Mucosa of descending colon (tissue), 3 donors: Measurements from ENCODE around the gene SYNDIG1. TPM values are rescaled to one million over a fixed set of nuclear protein-coding genes. Genes with fewer than 3 reads are reported as not detected.

Experiments used
- ATAC-seq: fragments of 200-7000 bp; cut with Tn5 transposase; one replicate; pipeline ENCODE4 v1.9.1; 2020; ENCODE audit warnings: mild to moderate bottlenecking, moderate library complexity
- DNase-seq, 3 donors: peaks; one replicate each; pipeline ENCODE4 v3.0.0-alpha.2; 2020
- H3K36me3 ChIP-seq: fragments of 200-600 bp; one replicate; pipeline ENCODE4 v1.8.0; 2021; ENCODE audit warnings: low read depth, mild to moderate bottlenecking
- H3K4me1 ChIP-seq: fragments of 200-600 bp; one replicate; pipeline ENCODE4 v1.8.0; 2021; ENCODE audit warnings: low read depth, mild to moderate bottlenecking
- H3K4me3 ChIP-seq: fragments of 200-600 bp; one replicate; pipeline ENCODE4 v1.8.0; 2021; ENCODE audit warnings: mild to moderate bottlenecking
- H3K9me3 ChIP-seq: fragments of 200-600 bp; one replicate; pipeline ENCODE4 v1.8.0; 2021; ENCODE audit warnings: mild to moderate bottlenecking
- CTCF ChIP-seq: fragments of 200-600 bp; IDR thresholded peaks from one replicate; pipeline ENCODE4 v1.8.0; 2022; ENCODE audit warnings: antibody characterized with exemption, mild to moderate bottlenecking
- intact Hi-C, 2 donors: fragments of 100-400 bp; cut with DNase I in 1 of 2; cut with micrococcal nuclease in 1 of 2; formaldehyde crosslinking; loops; one replicate each; pipeline versions ENCODE4 v1.11.0 to v1.11.1; 2022; cut with DNase I, micrococcal nuclease
- total RNA-seq, 3 donors: library from RNA; stranded (reverse); fragmentation: NEBNext Ultra II Directional in 2 of 3; extraction: Animal tissue kit (Norgen Biotek cat#: 25700) in 2 of 3; gene quantifications; one replicate each; pipeline versions ENCODE4 v1.2.1 to v1.2.4, GENCODE V29; 2021 to 2023
- donor health status: DM: no; HTN: no; CAD: no; lungs with moderate emphysema.
- donor health status: DM: no; HTN: no; CAD: no.
- donor health status: DM: no; HTN: yes; CAD: no.

SYNDIG1 gene
- total RNA-seq, 3 donors from 2014 or later: 0.12 to 0.46 (median 0.35) TPM

DNA sequence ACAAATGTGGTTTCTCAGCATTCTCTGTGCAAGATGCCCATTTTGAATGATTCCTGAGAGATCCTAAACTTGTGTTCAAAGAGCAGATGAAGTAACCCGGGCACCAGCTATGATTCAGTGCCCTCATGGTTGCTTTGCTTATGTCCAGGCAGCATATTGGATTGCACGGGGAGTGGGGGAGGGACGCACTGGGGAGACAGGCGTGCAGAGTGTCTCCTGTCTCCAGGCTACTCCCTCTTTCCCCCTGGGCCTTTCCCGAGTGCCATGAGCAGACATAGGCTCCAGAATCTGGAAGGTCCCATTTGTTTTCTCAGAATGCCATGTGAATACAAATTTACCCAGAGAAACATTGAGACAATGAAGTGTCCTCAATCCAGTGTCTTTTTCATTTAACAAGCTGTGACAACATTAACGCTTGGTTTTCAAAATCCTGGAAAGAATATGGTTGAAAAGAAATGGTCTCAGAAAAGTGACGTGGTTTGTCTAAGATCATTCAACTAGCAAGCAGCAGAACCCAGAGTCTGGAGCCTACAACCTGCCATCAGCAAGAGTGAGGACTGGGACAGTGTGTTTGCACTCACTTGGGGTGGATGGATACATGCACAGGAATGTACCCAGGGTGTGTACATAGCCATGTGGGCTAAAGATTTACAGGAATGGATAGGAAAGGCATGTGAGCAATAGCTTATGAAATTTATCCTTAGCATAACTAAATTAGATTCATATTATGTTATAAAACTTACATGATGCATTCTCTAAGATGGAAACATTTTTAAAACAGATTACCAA is 4.2 kb downstream of the SYNDIG1 start:
- H3K4me1 ChIP-seq: peaks cover 12% of the 10 kb centered on the region
- no peak for ATAC-seq
- TF ChIP-seq CTCF: no peak
- no peak for DNase-seq
- no peak overlapping the region for H3K4me3 ChIP-seq
- intact Hi-C loops: no loop called here
- H3K9me3 ChIP-seq: no peaks in the 10 kb centered on the region
- H3K36me3 ChIP-seq: no peaks in the 10 kb centered on the region

- no peak for DNase-seq
- no peak overlapping the region for H3K4me3 ChIP-seq
- intact Hi-C loops: no loop called here
- ATAC-seq: no peak
- no peak for TF ChIP-seq CTCF
- no peaks in the 10 kb centered on the region for H3K36me3 ChIP-seq
- no peaks in the 10 kb centered on the region for H3K4me1 ChIP-seq
- no peaks in the 10 kb centered on the region for H3K9me3 ChIP-seq
These were observed 8.6 kb downstream of the SYNDIG1 start for GRCh38 chr20:24477831-24478547.

- no peaks in the 10 kb centered on the region for H3K36me3 ChIP-seq
- H3K9me3 ChIP-seq: no peaks in the 10 kb centered on the region
- intact Hi-C loops: no loop called here
- no peak for ATAC-seq
- no peak for DNase-seq
- H3K4me1 ChIP-seq: no peaks in the 10 kb centered on the region
- no peak overlapping the region for H3K4me3 ChIP-seq
- no peak for TF ChIP-seq CTCF
These were observed 9.2 kb downstream of the SYNDIG1 start for GRCh38 chr20:24478584-24478983.

DNA sequence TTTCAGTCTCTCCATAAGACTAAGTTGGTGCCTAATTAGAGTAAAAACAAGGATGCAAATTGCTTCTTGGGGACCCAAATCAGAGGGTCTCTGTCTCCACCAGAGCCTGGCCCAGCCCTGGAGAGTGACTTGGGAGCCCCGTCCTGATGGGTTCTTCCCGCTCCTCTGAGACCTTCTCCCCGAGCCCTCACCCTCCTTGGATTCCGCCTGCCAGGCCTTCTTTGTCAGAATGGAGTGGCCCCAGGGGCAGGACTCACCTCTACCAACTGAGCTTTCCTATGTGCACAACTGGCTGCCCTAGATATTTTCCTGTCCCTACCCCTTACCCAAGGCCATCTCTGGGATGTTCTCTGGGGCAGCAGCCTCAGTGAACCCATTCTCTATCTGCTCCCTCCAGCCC is 9.7 kb downstream of the SYNDIG1 start:
- H3K9me3 ChIP-seq: no peaks in the 10 kb centered on the region
- no peak overlapping the region for H3K4me3 ChIP-seq
- no peak for TF ChIP-seq CTCF
- intact Hi-C loops: no loop called here
- ATAC-seq: no peak
- H3K36me3 ChIP-seq: no peaks in the 10 kb centered on the region
- H3K4me1 ChIP-seq: no peaks in the 10 kb centered on the region
- DNase-seq: no peak

- no peak overlapping the region for H3K4me3 ChIP-seq
- TF ChIP-seq CTCF: no peak
- H3K36me3 ChIP-seq: no peaks in the 10 kb centered on the region
- no peaks in the 10 kb centered on the region for H3K9me3 ChIP-seq
- ATAC-seq (no peak), DNase-seq (no peak)
- intact Hi-C loops: no loop called here
- no peaks in the 10 kb centered on the region for H3K4me1 ChIP-seq
These were observed 10.2 kb downstream of the SYNDIG1 start for GRCh38 chr20:24479595-24479994.
